Right kidney (tissue), 9 donors: ENCODE data around the gene PDIA4.
A peak's percentile ranks its signal among the peaks of the same experiment; 100 is the strongest.
"Not testable (repeated sequence)": the region's sequence is repeated elsewhere in the genome, so short reads cannot be mapped to it uniquely, and the experiment has no call there.

Experiments used
- DNase-seq: peaks from one replicate; pipeline ENCODE4 v3.0.0-alpha.2; 2016
- long read RNA-seq, 8 donors: transcript quantifications; one replicate each; lab custom pipeline, GENCODE V29; 2026

PDIA4 gene, protein sequence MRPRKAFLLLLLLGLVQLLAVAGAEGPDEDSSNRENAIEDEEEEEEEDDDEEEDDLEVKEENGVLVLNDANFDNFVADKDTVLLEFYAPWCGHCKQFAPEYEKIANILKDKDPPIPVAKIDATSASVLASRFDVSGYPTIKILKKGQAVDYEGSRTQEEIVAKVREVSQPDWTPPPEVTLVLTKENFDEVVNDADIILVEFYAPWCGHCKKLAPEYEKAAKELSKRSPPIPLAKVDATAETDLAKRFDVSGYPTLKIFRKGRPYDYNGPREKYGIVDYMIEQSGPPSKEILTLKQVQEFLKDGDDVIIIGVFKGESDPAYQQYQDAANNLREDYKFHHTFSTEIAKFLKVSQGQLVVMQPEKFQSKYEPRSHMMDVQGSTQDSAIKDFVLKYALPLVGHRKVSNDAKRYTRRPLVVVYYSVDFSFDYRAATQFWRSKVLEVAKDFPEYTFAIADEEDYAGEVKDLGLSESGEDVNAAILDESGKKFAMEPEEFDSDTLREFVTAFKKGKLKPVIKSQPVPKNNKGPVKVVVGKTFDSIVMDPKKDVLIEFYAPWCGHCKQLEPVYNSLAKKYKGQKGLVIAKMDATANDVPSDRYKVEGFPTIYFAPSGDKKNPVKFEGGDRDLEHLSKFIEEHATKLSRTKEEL
- long read RNA-seq, donor 1, transcript PDIA4-201 (10 exons, 2,903 nt): major isoform, 47 of 136 reads
- long read RNA-seq, donor 1, partial matches to known transcripts: 87 of 136 reads
- long read RNA-seq, donor 1, other reads (novel, unspliced or antisense): 0 of 136 reads
- long read RNA-seq, donor 2, transcript PDIA4-201 (10 exons, 2,903 nt): major isoform, 22 of 103 reads
- long read RNA-seq, donor 2, partial matches to known transcripts: 80 of 103 reads
- long read RNA-seq, donor 2, other reads (novel, unspliced or antisense): 0 of 103 reads
- long read RNA-seq, donor 3, transcript PDIA4-201 (10 exons, 2,903 nt): major isoform, 20 of 78 reads
- long read RNA-seq, donor 3, partial matches to known transcripts: 56 of 78 reads
- long read RNA-seq, donor 3, other reads (novel, unspliced or antisense): 0 of 78 reads
- long read RNA-seq, donor 4, transcript PDIA4-203 (3 exons, 632 nt): minor isoform, 5 of 135 reads
- long read RNA-seq, donor 4, transcript PDIA4-201 (10 exons, 2,903 nt): major isoform, 32 of 135 reads
- long read RNA-seq, donor 4, partial matches to known transcripts: 98 of 135 reads
- long read RNA-seq, donor 4, other reads (novel, unspliced or antisense): 0 of 135 reads
- long read RNA-seq, donor 5, transcript PDIA4-201 (10 exons, 2,903 nt): major isoform, 44 of 106 reads
- long read RNA-seq, donor 5, partial matches to known transcripts: 52 of 106 reads
- long read RNA-seq, donor 5, other reads (novel, unspliced or antisense): 7 of 106 reads
- long read RNA-seq, donor 6, transcript PDIA4-201 (10 exons, 2,903 nt): major isoform, 30 of 145 reads
- long read RNA-seq, donor 6, partial matches to known transcripts: 112 of 145 reads
- long read RNA-seq, donor 6, other reads (novel, unspliced or antisense): 0 of 145 reads
- long read RNA-seq, donor 7, transcript PDIA4-203 (3 exons, 632 nt): minor isoform, 9 of 315 reads
- long read RNA-seq, donor 7, transcript PDIA4-201 (10 exons, 2,903 nt): major isoform, 55 of 315 reads
- long read RNA-seq, donor 7, partial matches to known transcripts: 251 of 315 reads
- long read RNA-seq, donor 7, other reads (novel, unspliced or antisense): 0 of 315 reads
- long read RNA-seq, donor 8, transcript PDIA4-201 (10 exons, 2,903 nt): major isoform, 51 of 125 reads
- long read RNA-seq, donor 8, partial matches to known transcripts: 70 of 125 reads
- long read RNA-seq, donor 8, other reads (novel, unspliced or antisense): 0 of 125 reads

- DNase-seq: peak; percentile 94
These were observed at the start of gene PDIA4 for GRCh38 chr7:149028346-149029109. TSS of gene PDIA4 (minus strand) at chr7:149028505. CDS start at chr7:149028408, 97 bp downstream.

DNA sequence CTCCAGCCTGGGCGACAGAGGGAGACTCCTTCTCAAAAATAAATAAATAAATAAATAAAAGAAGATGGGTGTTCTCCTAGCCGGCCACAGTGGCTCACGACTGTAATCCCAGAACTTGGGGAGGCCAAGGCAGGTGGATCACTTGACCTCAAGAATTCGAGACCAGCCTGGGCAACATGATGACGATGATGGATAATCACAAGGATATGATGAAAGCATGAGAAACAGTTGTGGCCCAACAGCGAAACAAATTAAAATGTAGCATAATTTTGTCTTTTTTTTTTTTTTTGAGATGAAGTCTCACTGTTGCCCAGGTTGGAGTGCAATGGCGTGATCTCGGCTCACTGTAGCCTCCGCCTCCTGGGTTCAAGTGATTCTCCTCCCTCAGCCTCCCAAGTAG, 49.3 kb upstream of the PDIA4 start:
- DNase-seq: no peak

DNA sequence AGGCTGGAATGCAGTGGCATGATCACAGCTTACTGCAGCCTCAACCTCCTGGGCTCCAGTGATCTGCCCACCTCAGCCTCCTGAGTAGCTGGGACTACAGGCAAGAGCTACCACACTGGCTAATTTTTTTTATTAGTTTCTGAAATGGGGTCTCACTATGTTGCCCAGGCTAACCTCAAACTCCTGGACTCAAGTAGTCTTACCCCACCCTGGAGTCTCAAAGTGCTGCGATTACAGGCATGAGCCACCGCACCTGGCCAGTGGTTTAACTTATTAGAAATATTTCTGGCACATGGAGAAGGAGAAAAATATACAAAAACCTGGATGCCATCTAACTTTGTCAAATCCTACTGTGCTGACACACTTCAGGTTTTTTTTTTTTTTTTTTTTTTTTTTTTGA, 47.0 kb upstream of the PDIA4 start:
- no peak for DNase-seq

DNA sequence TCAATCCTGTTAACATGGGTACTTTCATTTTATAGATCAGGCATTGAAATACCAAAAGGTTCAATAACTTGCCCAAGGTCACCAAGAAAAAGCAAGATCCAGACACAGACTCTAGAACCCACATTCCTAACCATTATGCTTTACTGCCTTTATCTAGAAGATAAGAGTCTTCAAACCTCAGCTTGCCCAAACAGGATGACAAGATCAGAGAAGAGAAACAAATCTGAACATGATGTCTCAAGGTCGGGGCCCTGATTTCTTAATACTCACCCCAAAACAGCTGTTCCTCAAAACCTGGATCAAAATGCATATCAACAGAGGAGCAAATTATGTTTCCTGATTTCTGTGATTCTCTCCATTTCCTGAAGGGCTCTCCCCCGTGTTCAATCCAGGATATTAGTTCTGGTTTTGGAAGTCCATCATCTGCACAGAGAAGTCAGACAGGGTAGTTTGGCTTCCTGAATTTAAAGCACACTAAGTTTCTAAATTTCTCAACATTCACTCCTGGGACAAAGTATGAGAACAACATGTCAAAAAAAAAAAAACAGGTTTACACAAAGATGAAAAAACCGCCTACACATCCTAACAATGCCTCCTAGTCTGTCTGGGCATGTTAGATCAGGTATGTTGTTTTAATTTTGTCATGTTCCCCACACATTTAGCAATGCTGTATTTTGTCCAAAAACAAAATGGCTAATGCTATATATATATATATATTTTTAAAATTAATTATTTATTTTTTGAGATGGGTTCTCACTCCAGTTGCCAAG, 46.0 kb upstream of the PDIA4 start:
- no peak for DNase-seq

- no peak for DNase-seq
These were observed 44.1 kb upstream of the PDIA4 start for GRCh38 chr7:149072438-149072775.

DNA sequence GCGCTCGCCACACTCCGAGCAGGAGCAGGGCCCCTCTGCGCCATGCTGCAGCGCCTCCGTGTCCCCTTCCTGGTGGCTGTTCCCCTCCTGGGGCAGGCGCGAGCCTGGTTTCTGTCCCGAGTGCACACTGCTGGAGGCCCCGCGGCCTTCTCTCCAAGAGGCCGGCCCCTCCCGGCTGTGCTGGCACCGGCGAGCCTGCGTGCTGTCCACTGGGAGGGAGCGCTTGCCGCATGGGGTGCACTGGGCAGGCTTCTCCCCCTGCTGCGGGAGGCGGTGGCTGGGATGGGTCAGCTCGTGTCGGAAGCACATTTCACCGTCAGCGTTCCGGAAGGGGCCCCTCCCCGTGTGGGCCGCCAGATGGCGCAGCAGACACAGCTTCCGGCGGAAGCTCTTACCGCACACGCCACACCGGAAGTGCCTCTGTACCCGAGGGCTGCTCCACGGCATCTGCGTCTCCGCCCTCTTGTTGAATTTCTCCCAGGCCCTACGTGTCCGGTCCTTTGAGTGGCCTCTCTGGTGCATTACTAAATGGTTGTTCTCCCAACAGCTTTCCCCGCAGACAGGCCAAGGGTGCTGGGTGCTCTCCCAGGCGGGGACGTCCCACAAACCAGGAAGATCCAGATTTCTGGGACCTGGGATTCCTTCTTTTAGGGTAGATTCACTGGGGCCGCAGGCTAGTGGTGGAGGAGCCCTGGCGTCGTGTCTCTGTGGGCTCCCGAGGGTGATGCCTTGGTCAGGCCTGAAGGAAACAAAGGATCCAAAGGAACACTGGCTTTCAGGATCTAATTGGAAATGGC, 43.5 kb upstream of the PDIA4 start:
- no peak for DNase-seq

DNA sequence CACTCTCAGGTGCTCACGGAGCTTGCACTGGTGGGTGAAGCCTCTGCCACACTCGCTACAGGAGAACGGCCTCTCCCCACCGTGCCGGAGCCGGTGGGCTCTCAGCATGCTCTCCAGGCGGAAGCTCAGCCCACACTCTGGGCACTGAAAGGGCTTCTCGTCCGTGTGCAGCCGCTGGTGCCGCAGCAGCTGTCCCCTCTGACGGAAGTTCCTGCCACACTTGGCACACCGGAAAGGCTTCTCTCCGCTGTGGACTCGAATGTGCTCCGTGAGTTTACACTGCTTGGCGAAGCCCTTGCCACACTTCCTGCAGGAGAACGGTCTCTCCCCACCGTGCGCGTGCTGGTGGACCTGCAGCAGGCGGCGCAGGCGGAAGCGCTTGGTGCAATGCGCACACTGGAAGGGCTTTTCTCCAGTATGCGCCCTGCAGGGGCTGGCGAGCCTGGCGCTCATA, 42.9 kb upstream of the PDIA4 start:
- DNase-seq: no peak

DNA sequence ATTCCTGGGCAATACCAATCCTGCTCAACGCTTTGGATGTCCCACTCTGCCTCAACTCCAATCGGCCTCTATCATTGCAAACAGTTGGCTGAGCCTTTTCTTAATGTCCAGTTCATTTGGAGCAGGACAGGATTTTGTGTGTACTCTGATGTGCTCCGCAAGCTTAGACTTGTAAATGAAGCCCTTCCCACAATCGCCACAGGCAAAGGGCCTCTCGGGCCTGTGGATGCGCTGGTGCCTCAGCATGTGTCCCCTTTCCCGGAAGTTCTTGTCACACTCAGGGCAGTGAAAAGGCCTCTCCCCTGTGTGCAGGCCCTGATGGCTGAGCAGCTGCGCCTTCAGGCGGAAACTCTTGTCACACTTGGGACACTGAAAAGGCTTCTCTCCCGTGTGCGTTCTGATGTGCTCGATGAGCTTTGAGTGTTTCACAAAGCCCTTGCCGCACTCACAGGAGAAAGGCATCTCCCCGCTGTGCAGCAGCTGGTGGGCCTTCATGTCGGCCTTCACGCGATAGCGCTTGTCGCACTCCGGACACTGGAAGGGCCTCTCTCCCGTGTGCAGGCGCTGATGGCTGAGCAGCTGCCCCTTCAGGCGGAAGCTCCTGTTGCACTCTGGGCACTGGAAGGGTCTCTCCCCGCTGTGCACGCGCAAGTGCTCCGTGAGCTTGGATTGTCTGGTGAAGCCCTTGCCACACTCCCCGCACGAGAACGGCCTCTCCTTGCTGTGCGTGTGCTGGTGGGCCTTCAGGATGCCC, 42.2 kb upstream of the PDIA4 start:
- no peak for DNase-seq

GRCh38 chr7:149067869-149068268, 39.6 kb upstream of the PDIA4 start:
- no peak for DNase-seq

GRCh38 chr7:149063476-149063875, 35.2 kb upstream of the PDIA4 start:
- no peak for DNase-seq

- not testable (repeated sequence) for DNase-seq
These were observed 34.1 kb upstream of the PDIA4 start for GRCh38 chr7:149062217-149062899.

DNA sequence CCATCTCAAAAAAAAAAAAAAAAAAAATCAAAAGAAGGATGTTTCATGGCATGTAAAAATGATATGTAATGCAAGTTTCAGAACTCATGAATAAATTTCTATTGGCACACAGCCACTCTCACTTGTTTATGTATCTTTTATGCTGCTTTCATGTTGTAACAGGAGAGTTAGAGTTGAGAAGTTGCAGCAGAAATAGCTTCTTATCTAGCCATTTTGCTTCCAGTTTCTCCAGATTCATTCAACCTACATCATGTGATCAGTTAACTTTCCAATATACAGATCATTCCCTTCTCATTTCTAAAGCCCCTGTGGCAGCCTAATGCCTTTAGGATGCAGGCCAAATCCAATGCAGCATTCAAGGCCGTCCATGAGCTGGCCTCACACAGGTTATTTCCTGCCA, 31.9 kb upstream of the PDIA4 start:
- no peak for DNase-seq

- no peak for DNase-seq
These were observed 25.6 kb upstream of the PDIA4 start for GRCh38 chr7:149053885-149054284.

DNA sequence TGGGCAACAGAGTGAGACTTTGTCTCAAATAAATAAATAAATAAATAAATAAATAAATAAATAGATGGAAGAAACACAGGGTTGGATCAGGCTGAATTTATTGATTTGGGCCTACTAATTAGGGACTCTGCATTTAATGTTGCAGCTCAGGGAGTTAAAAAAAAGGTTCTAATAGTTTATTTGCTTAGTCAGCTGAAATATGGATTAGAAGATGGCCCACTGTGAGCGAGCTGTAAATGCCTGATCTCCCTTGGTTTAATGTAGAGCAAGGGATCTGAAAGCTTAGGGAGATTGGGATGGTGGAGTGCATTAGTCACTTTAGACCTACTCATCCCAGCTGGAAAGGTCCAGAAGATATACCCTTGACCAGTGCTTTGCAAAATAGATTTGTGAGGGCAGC, 25.1 kb upstream of the PDIA4 start:
- DNase-seq: no peak

DNA sequence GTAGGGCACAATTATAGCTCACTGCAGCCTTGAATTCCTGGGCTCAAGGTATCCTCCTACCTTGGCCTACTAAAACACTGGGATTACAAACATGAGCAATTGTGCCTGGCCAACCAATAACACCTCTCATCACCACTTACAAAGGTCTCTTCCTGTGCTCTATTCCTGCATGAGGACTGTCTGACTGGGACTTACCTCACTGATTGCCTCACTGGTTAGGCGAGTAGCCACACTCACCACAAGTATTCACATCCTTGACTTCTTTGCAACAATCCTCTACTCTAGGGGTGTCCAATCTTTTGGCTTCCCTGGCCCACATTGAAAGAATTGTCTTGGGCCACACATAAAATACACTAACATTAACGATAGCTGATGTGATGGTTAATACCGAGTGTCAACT, 22.6 kb upstream of the PDIA4 start:
- DNase-seq: no peak

GRCh38 chr7:149048805-149049204, 20.5 kb upstream of the PDIA4 start:
- DNase-seq: no peak

- no peak for DNase-seq
These were observed 18.1 kb upstream of the PDIA4 start for GRCh38 chr7:149046416-149046815.
